Measurements from ENCODE around the gene NLRP7. TPM values are rescaled to one million over a fixed set of nuclear protein-coding genes. Genes with fewer than 3 reads are reported as not detected.
A peak's percentile ranks its signal among the peaks of the same experiment; 100 is the strongest.
"Not testable (repeated sequence)": the region's sequence is repeated elsewhere in the genome, so short reads cannot be mapped to it uniquely, and the experiment has no call there.

NLRP7 gene
- total and polyA plus RNA-seq, 2 donors (not counting 1 experiment from before 2014, with no cell fraction given) = 0.07 to 0.13 TPM

- POLR2A ChIA-PET = not testable (repeated sequence)
Observed at GRCh38 chr19:54982562-54982961, 35.2 kb upstream of the NLRP7 start.

GRCh38 chr19:54973229-54974090 lies 26.1 kb upstream of the NLRP7 start:
- peak overlapping the region; percentile 8 for H3K4me2 ChIP-seq (replicated peaks; ENCODE audit: low read depth, low read length, poor library complexity, severe bottlenecking)
- DNase-seq; H3K4me3 Mint-ChIP-seq; H3K9me3 Mint-ChIP-seq (ENCODE audit: insufficient read depth); H3K9ac ChIP-seq (ENCODE audit: low read length); H3K4me1 Mint-ChIP-seq; CTCF ChIA-PET; H3K27ac Mint-ChIP-seq; H3K36me3 ChIP-seq (replicated peaks in 1 of 2; ENCODE audit: control extremely low read depth in 1 of 2, control insufficient read depth in 1 of 2, extremely low read depth in 1 of 2, insufficient read depth in 2 of 2, low read length in 1 of 2); POLR2A ChIA-PET; H3K79me2 ChIP-seq (ENCODE audit: control insufficient read depth, insufficient read depth, low read length); H3K27ac ChIP-seq (ENCODE audit: low read length in 2 of 2); ATAC-seq (ENCODE audit: low read depth); intact Hi-C loops (cut with micrococcal nuclease); H3K4me1 ChIP-seq (ENCODE audit: control insufficient read depth in 2 of 2, insufficient read depth in 2 of 2, low read length in 2 of 2); H3K4me3 ChIP-seq (ENCODE audit: control extremely low read depth in 1 of 5, extremely low read depth in 1 of 5, insufficient read depth in 1 of 5, low read depth in 2 of 5, low read length in 4 of 5); H3K27me3 Mint-ChIP-seq; H4K20me1 ChIP-seq (ENCODE audit: control insufficient read depth, insufficient read depth, low read length, poor library complexity, severe bottlenecking); H3K27me3 ChIP-seq (replicated peaks in 1 of 4; ENCODE audit: control extremely low read depth in 1 of 4, control insufficient read depth in 3 of 4, insufficient read depth in 4 of 4, low read length in 3 of 4): not testable (repeated sequence)
- WGBS (ENCODE audit: insufficient coverage) = 31% methylated on average over 6 of the region's 19 CpGs
- peaks cover 0 to 25% (median 0%) of the 10 kb centered on the region in 3 donors for H3K9me3 ChIP-seq (ENCODE audit: control extremely low read depth in 1 of 3, control insufficient read depth in 2 of 3, insufficient read depth in 1 of 3, low read length in 2 of 3)
- peak overlapping the region; percentile 33 for H2AFZ ChIP-seq (ENCODE audit: insufficient read depth, low read depth, low read length, poor library complexity, severe bottlenecking)

More at GRCh38 chr19:54982562-54982961, 35.2 kb upstream of the NLRP7 start:
- H3K27ac Mint-ChIP-seq; H3K4me1 ChIP-seq (ENCODE audit: control insufficient read depth in 2 of 2, insufficient read depth in 2 of 2, low read length in 2 of 2); H3K9me3 Mint-ChIP-seq (ENCODE audit: insufficient read depth); H3K4me1 Mint-ChIP-seq; H4K20me1 ChIP-seq (ENCODE audit: control insufficient read depth, insufficient read depth, low read length, poor library complexity, severe bottlenecking); H3K9me3 ChIP-seq (ENCODE audit: control extremely low read depth in 1 of 3, control insufficient read depth in 2 of 3, insufficient read depth in 1 of 3, low read length in 2 of 3); H3K27me3 ChIP-seq (replicated peaks in 1 of 4; ENCODE audit: control extremely low read depth in 1 of 4, control insufficient read depth in 3 of 4, insufficient read depth in 4 of 4, low read length in 3 of 4); intact Hi-C loops (cut with micrococcal nuclease); H3K27ac ChIP-seq (ENCODE audit: low read length in 2 of 2); H3K79me2 ChIP-seq (ENCODE audit: control insufficient read depth, insufficient read depth, low read length); H3K4me3 ChIP-seq (ENCODE audit: control extremely low read depth in 1 of 5, extremely low read depth in 1 of 5, insufficient read depth in 1 of 5, low read depth in 2 of 5, low read length in 4 of 5); H3K27me3 Mint-ChIP-seq; DNase-seq; H3K9ac ChIP-seq (ENCODE audit: low read length); H3K36me3 ChIP-seq (replicated peaks in 1 of 2; ENCODE audit: control extremely low read depth in 1 of 2, control insufficient read depth in 1 of 2, extremely low read depth in 1 of 2, insufficient read depth in 2 of 2, low read length in 1 of 2); CTCF ChIA-PET; H2AFZ ChIP-seq (ENCODE audit: insufficient read depth, low read depth, low read length, poor library complexity, severe bottlenecking); H3K4me2 ChIP-seq (replicated peaks; ENCODE audit: low read depth, low read length, poor library complexity, severe bottlenecking); H3K4me3 Mint-ChIP-seq; ATAC-seq (ENCODE audit: low read depth): not testable (repeated sequence)
- 97% methylated on average over 8 of the region's 23 CpGs for WGBS (ENCODE audit: insufficient coverage)

GRCh38 chr19:54971446-54971845 lies 24.1 kb upstream of the NLRP7 start:
- CTCF ChIA-PET; H3K36me3 ChIP-seq (replicated peaks in 1 of 2; ENCODE audit: control extremely low read depth in 1 of 2, control insufficient read depth in 1 of 2, extremely low read depth in 1 of 2, insufficient read depth in 2 of 2, low read length in 1 of 2); H3K27ac ChIP-seq (ENCODE audit: low read length in 2 of 2); H3K4me3 Mint-ChIP-seq; H3K27me3 ChIP-seq (replicated peaks in 1 of 4; ENCODE audit: control extremely low read depth in 1 of 4, control insufficient read depth in 3 of 4, insufficient read depth in 4 of 4, low read length in 3 of 4); H3K4me1 Mint-ChIP-seq; H2AFZ ChIP-seq (ENCODE audit: insufficient read depth, low read depth, low read length, poor library complexity, severe bottlenecking); H3K4me2 ChIP-seq (replicated peaks; ENCODE audit: low read depth, low read length, poor library complexity, severe bottlenecking); DNase-seq; ATAC-seq (ENCODE audit: low read depth); H3K9ac ChIP-seq (ENCODE audit: low read length); H3K79me2 ChIP-seq (ENCODE audit: control insufficient read depth, insufficient read depth, low read length); H3K27me3 Mint-ChIP-seq; H4K20me1 ChIP-seq (ENCODE audit: control insufficient read depth, insufficient read depth, low read length, poor library complexity, severe bottlenecking); POLR2A ChIA-PET; intact Hi-C loops (cut with micrococcal nuclease); H3K9me3 Mint-ChIP-seq (ENCODE audit: insufficient read depth); H3K27ac Mint-ChIP-seq; H3K4me1 ChIP-seq (ENCODE audit: control insufficient read depth in 2 of 2, insufficient read depth in 2 of 2, low read length in 2 of 2); H3K4me3 ChIP-seq (ENCODE audit: control extremely low read depth in 1 of 5, extremely low read depth in 1 of 5, insufficient read depth in 1 of 5, low read depth in 2 of 5, low read length in 4 of 5): not testable (repeated sequence)
- WGBS (ENCODE audit: insufficient coverage) = no CpG with 5 or more reads among the region's 5 CpGs
- peaks cover 0 to 29% (median 0%) of the 10 kb centered on the region in 3 donors for H3K9me3 ChIP-seq (ENCODE audit: control extremely low read depth in 1 of 3, control insufficient read depth in 2 of 3, insufficient read depth in 1 of 3, low read length in 2 of 3)
